Stimulated activated CD8-positive, alpha-beta memory T cell treated with anti-CD3 and anti-CD28 coated beads, Interleukin-15, amount 100 ng/mL, for 4 hours (primary cell): Measurements from ENCODE around the gene ADSS2.
"Not testable (repeated sequence)": the region's sequence is repeated elsewhere in the genome, so short reads cannot be mapped to it uniquely, and the experiment has no call there.

Experiments
- DNase-seq, 2 donors: peaks; one replicate each; pipeline ENCODE4 v3.0.0-alpha.2; 2020; ENCODE audit warnings: low read depth in 2 of 2

ADSS2 gene

GRCh38 chr1:244395965-244396364 lies 55.7 kb downstream of the ADSS2 start:
- no peak for DNase-seq

GRCh38 chr1:244394826-244395765 lies 56.6 kb downstream of the ADSS2 start:
- DNase-seq, result no peak

- no peak for DNase-seq
These were observed 57.4 kb downstream of the ADSS2 start for GRCh38 chr1:244394346-244394745.

GRCh38 chr1:244393604-244394176 lies 58.0 kb downstream of the ADSS2 start:
- no peak for DNase-seq

- DNase-seq, result no peak
These were observed 59.9 kb downstream of the ADSS2 start for GRCh38 chr1:244391761-244392160.

- DNase-seq, result no peak
These were observed 62.7 kb downstream of the ADSS2 start for GRCh38 chr1:244388961-244389360.

- no peak for DNase-seq
These were observed 64.3 kb downstream of the ADSS2 start for GRCh38 chr1:244387415-244387814.

GRCh38 chr1:244386595-244386994 lies 65.1 kb downstream of the ADSS2 start:
- DNase-seq, result no peak

GRCh38 chr1:244384066-244384465 lies 67.6 kb downstream of the ADSS2 start:
- no peak for DNase-seq

- no peak for DNase-seq
These were observed 68.3 kb downstream of the ADSS2 start for GRCh38 chr1:244383278-244383884.

GRCh38 chr1:244381878-244382565 lies 69.7 kb downstream of the ADSS2 start:
- DNase-seq, result no peak

GRCh38 chr1:244376126-244376525 lies 75.6 kb downstream of the ADSS2 start:
- DNase-seq, result no peak

- DNase-seq, result no peak
These were observed 76.7 kb downstream of the ADSS2 start for GRCh38 chr1:244375051-244375450.

GRCh38 chr1:244374484-244374883 lies 77.2 kb downstream of the ADSS2 start:
- not testable (repeated sequence) for DNase-seq

GRCh38 chr1:244371242-244372141 lies 80.2 kb downstream of the ADSS2 start:
- no peak for DNase-seq

- DNase-seq, result no peak
These were observed 81.6 kb downstream of the ADSS2 start for GRCh38 chr1:244370060-244370637.

- DNase-seq, result no peak
These were observed 82.3 kb downstream of the ADSS2 start for GRCh38 chr1:244369256-244370057.

GRCh38 chr1:244368279-244368678 lies 83.4 kb downstream of the ADSS2 start:
- DNase-seq, result no peak

GRCh38 chr1:244367399-244368114 lies 84.2 kb downstream of the ADSS2 start:
- DNase-seq, result no peak
